HepG2 (cell line): ENCODE data around the gene MAJIN. TPM values are rescaled to one million over a fixed set of nuclear protein-coding genes. Genes with fewer than 3 reads are reported as not detected.

Experiments used
- BHLHE40 ChIP-seq: IDR thresholded peaks from 2 replicates; pipeline ENCODE4 v1.6.1; 2011; ENCODE audit warnings: low read length, improper control_type of control experiment
- CBFB ChIP-seq: sonication (generic); formaldehyde crosslinking; IDR thresholded peaks from 2 replicates; pipeline ENCODE4 v1.4.0; 2020; ENCODE audit warnings: missing genetic modification reagents
- CENPT ChIP-seq: sonication (generic); formaldehyde crosslinking; IDR thresholded peaks from 2 replicates; pipeline ENCODE4 v1.8.0; 2022; ENCODE audit warnings: low read depth, mild to moderate bottlenecking, moderate library complexity, missing genetic modification reagents
- ETV5 ChIP-seq: IDR thresholded peaks from 2 replicates; pipeline ENCODE4 v1.6.1; 2018; ENCODE audit warnings: missing biosample characterization, missing genetic modification reagents, inconsistent platforms, borderline replicate concordance
- GATA4 ChIP-seq: sonication (generic); IDR thresholded peaks from 2 replicates; pipeline ENCODE4 v1.6.1; 2016; ENCODE audit warnings: antibody characterized with exemption, low read depth, borderline replicate concordance
- GPN1 ChIP-seq: sonication (generic); formaldehyde crosslinking; IDR thresholded peaks from 2 replicates; pipeline ENCODE4 v1.5.1; 2020; ENCODE audit warnings: missing genetic modification reagents, borderline replicate concordance
- HMG20A ChIP-seq: IDR thresholded peaks from 2 replicates; pipeline ENCODE4 v1.6.1; 2016; ENCODE audit warnings: borderline replicate concordance
- KDM5B ChIP-seq: sonication (generic); formaldehyde crosslinking; IDR thresholded peaks from 2 replicates; pipeline ENCODE4 v1.4.0; 2020; ENCODE audit warnings: missing genetic modification reagents, mild to moderate bottlenecking, borderline replicate concordance
- PITX1 ChIP-seq: sonication (generic); formaldehyde crosslinking; IDR thresholded peaks from 2 replicates; pipeline ENCODE4 v1.5.1; 2020; ENCODE audit warnings: mild to moderate bottlenecking, missing genetic modification reagents
- PRPF4 ChIP-seq: fragments of 200-400 bp; formaldehyde crosslinking; IDR thresholded peaks from 2 replicates; pipeline ENCODE4 v1.6.1; 2016; ENCODE audit warnings: low read length, low read depth; ENCODE audit not compliant: poor library complexity, severe bottlenecking
- SMAD9 ChIP-seq: sonication (generic); formaldehyde crosslinking; IDR thresholded peaks from 2 replicates; pipeline ENCODE4 v1.5.1; 2020; ENCODE audit warnings: mild to moderate bottlenecking, missing genetic modification reagents
- TRIM22 ChIP-seq: fragments of 450-650 bp; IDR thresholded peaks from 2 replicates; pipeline ENCODE4 v1.6.1; 2017
- ZBED4 ChIP-seq: sonication (generic); formaldehyde crosslinking; IDR thresholded peaks from 2 replicates; pipeline ENCODE4 v1.4.0; 2020; ENCODE audit warnings: missing genetic modification reagents, borderline replicate concordance
- ZKSCAN8 ChIP-seq: IDR thresholded peaks from 2 replicates; pipeline ENCODE4 v1.6.1; 2016; ENCODE audit warnings: borderline replicate concordance, missing genetic modification reagents, missing compliant biosample characterization
- ZNF251 ChIP-seq: sonication (generic); formaldehyde crosslinking; IDR thresholded peaks from 2 replicates; pipeline ENCODE4 v1.9.0; 2021; ENCODE audit warnings: mild to moderate bottlenecking, missing genetic modification reagents
- ZNF343 ChIP-seq: sonication (generic); formaldehyde crosslinking; IDR thresholded peaks from 2 replicates; pipeline ENCODE4 v1.4.0; 2020; ENCODE audit warnings: mild to moderate bottlenecking, missing genetic modification reagents
- ZNF431 ChIP-seq: sonication (generic); formaldehyde crosslinking; IDR thresholded peaks from 2 replicates; pipeline ENCODE4 v1.9.0; 2022; ENCODE audit warnings: missing genetic modification reagents, low read depth, mild to moderate bottlenecking, borderline replicate concordance
- ZNF441 ChIP-seq: sonication (generic); formaldehyde crosslinking; IDR thresholded peaks from 2 replicates; pipeline ENCODE4 v1.7.0; 2021; ENCODE audit warnings: missing genetic modification reagents, borderline replicate concordance
- ZNF547 ChIP-seq: sonication (generic); formaldehyde crosslinking; IDR thresholded peaks from 2 replicates; pipeline ENCODE4 v1.5.1; 2020; ENCODE audit warnings: mild to moderate bottlenecking, missing genetic modification reagents
- ZNF556 ChIP-seq: sonication (generic); formaldehyde crosslinking; IDR thresholded peaks from 2 replicates; pipeline ENCODE4 v1.4.0; 2020; ENCODE audit warnings: mild to moderate bottlenecking, missing genetic modification reagents, borderline replicate concordance
- ZNF614 ChIP-seq: IDR thresholded peaks from 2 replicates; pipeline ENCODE4 v1.6.1; 2018; ENCODE audit warnings: missing biosample characterization, missing genetic modification reagents, inconsistent platforms, borderline replicate concordance
- ZNF737 ChIP-seq: sonication (generic); formaldehyde crosslinking; IDR thresholded peaks from 2 replicates; pipeline ENCODE4 v1.5.0; 2020; ENCODE audit warnings: missing genetic modification reagents, mild to moderate bottlenecking, borderline replicate concordance
- ZNF747 ChIP-seq: sonication (generic); formaldehyde crosslinking; IDR thresholded peaks from 2 replicates; pipeline ENCODE4 v1.8.1; 2023; ENCODE audit warnings: missing genetic modification reagents, mild to moderate bottlenecking, borderline replicate concordance
- ZNF768 ChIP-seq: sonication (generic); formaldehyde crosslinking; IDR thresholded peaks from 2 replicates; pipeline ENCODE4 v1.4.0; 2020; ENCODE audit warnings: missing genetic modification reagents
- ZNF850 ChIP-seq: sonication (generic); formaldehyde crosslinking; conservative IDR thresholded peaks from 2 replicates; pipeline ENCODE4 v1.9.0; 2021; ENCODE audit warnings: mild to moderate bottlenecking, missing genetic modification reagents
- ZZZ3 ChIP-seq: sonication (generic); formaldehyde crosslinking; IDR thresholded peaks from 2 replicates; pipeline ENCODE4 v1.4.0; 2020; ENCODE audit warnings: missing genetic modification reagents, mild to moderate bottlenecking, borderline replicate concordance
- polyA plus RNA-seq, 8 experiments: library from polyadenylated mRNA; depleted of rRNA in 3 of 8; stranded (reverse) in 7 of 8; unstranded in 1 of 8; fragments of >200 nt; fragmentation: Illumina TruSeq in 4 of 8; extraction: Trizol in 4 of 8; gene quantifications; 2 replicates each; pipeline versions ENCODE4 v1.2.1 to v1.2.3, GENCODE V29; 2011 to 2016; ENCODE audit warnings: low read depth in 4 of 8, missing spikeins in 1 of 8, mixed read lengths in 1 of 8; ENCODE audit not compliant: insufficient read depth in 1 of 8
- total RNA-seq, 5 experiments: library from RNA; depleted of rRNA; stranded (reverse); fragments of >200 nt; fragmentation: Illumina TruSeq; extraction: Trizol; gene quantifications; 2 replicates each; pipeline ENCODE4 v1.2.3, GENCODE V29; 2016; ENCODE audit warnings: low read depth in 1 of 5

The MAJIN gene
- total and polyA plus RNA-seq, 2 of the 13 experiments (the other 11 are each of a cell fraction or from before 2014, with no cell fraction given): not detected

- TF ChIP-seq ZKSCAN8: no peak
- 0 out of 2 replicates have a peak, but pooled peaks have one; percentile 1 for TF ChIP-seq ZNF614 (CRISPR knock-in tag)
- TF ChIP-seq PRPF4: no peak
- TF ChIP-seq SMAD9 (CRISPR knock-in tag): no peak
- no peak for TF ChIP-seq ZNF850 (CRISPR knock-in tag)
- peak; percentile 48; the same call in 1 of the 2 replicates for TF ChIP-seq PITX1 (CRISPR knock-in tag)
- TF ChIP-seq ZNF251: no peak
- no peak for TF ChIP-seq TRIM22
- no peak; the same call in 1 of the 2 replicates for TF ChIP-seq ZNF768
- TF ChIP-seq ZZZ3: no peak; the same call in 1 of the 2 replicates
- no peak for TF ChIP-seq ZNF556 (CRISPR knock-in tag)
- no peak for TF ChIP-seq ZNF737 (CRISPR knock-in tag)
- TF ChIP-seq ETV5 (CRISPR knock-in tag): peak; percentile 54; the same call in 1 of the 2 replicates
- no peak for TF ChIP-seq ZNF343 (CRISPR knock-in tag)
- TF ChIP-seq ZNF441 (CRISPR knock-in tag): 0 out of 2 replicates have a peak, but pooled peaks have one; percentile 18
- TF ChIP-seq CENPT (CRISPR knock-in tag): no peak
- TF ChIP-seq HMG20A (CRISPR knock-in tag): no peak
- no peak; the same call in 1 of the 2 replicates for TF ChIP-seq ZBED4 (CRISPR knock-in tag)
- no peak for TF ChIP-seq ZNF747
- TF ChIP-seq ZNF431 (CRISPR knock-in tag): no peak
- TF ChIP-seq CBFB (CRISPR knock-in tag): no peak
- TF ChIP-seq BHLHE40: no peak
- no peak for TF ChIP-seq GATA4
- peak; percentile 79 for TF ChIP-seq ZNF547 (CRISPR knock-in tag)
- TF ChIP-seq GPN1 (CRISPR knock-in tag): no peak
- TF ChIP-seq KDM5B (CRISPR knock-in tag): peak; percentile 54; the same call in 1 of the 2 replicates
Observed at GRCh38 chr11:64923944-64924909, 47.7 kb downstream of the MAJIN start, which contains the start of gene PPP2R5B (continued).
